PC-3 (cell line): ENCODE results near the gene MRFAP1. TPM values are rescaled to one million over a fixed set of nuclear protein-coding genes. Genes with fewer than 3 reads are reported as not detected.

Source experiments
- ATAC-seq: fragments of 200-7000 bp; cut with Tn5 transposase; 2 replicates; pipeline ENCODE4 v1.9.1; 2020; ENCODE audit warnings: mild to moderate bottlenecking, moderate library complexity
- BruUV-seq: library from RNA; stranded (reverse); fragments of 400-500 nt; replicated peaks from 2 replicates; lab custom pipeline; 2021; lab: Mats Ljungman, UMichigan
- CTCF ChIA-PET: fragments of 300-600 bp; sonication (Branson Sonifier 250); formaldehyde crosslinking; loops from one replicate; lab custom pipeline; 2022; ENCODE audit warnings: antibody characterized with exemption; lab: Charles Lee
- POLR2A ChIA-PET: fragments of 300-600 bp; sonication (Branson Sonifier 250); formaldehyde crosslinking; loops from one replicate; lab custom pipeline; 2022; ENCODE audit warnings: antibody characterized with exemption; ENCODE audit not compliant: unreplicated experiment; lab: Charles Lee
- DNase-seq: peaks from one replicate; pipeline ENCODE4 v3.0.0-alpha.2; 2015
- H2AFZ ChIP-seq: fragments of 300-600 bp; sonication (generic); 2 replicates; pipeline ENCODE4 v1.6.0; 2016; ENCODE audit warnings: antibody characterized with exemption, low read length
- H3F3A ChIP-seq: fragments of 300-600 bp; sonication (generic); one replicate; pipeline ENCODE4 v1.6.0; 2017; ENCODE audit warnings: antibody characterized with exemption, low read length, control low read depth, mild to moderate bottlenecking; ENCODE audit not compliant: unreplicated experiment
- H3K27ac ChIP-seq: fragments of 300-600 bp; sonication (generic); 2 replicates; pipeline ENCODE4 v1.5.1; 2016; ENCODE audit warnings: mild to moderate bottlenecking, low read length
- H3K27me3 ChIP-seq: fragments of 300-600 bp; sonication (generic); 2 replicates; pipeline ENCODE4 v1.6.1; 2016; ENCODE audit warnings: low read length, mixed read lengths
- H3K36me3 ChIP-seq: fragments of 300-600 bp; sonication (generic); 2 replicates; pipeline ENCODE4 v1.6.1; 2016; ENCODE audit warnings: low read depth, mixed run types, low read length, mixed read lengths
- H3K4me1 ChIP-seq: fragments of 300-600 bp; sonication (generic); 2 replicates; pipeline ENCODE4 v1.5.1; 2016; ENCODE audit warnings: low read length; ENCODE audit not compliant: insufficient read depth
- H3K4me2 ChIP-seq: fragments of 300-600 bp; sonication (generic); 2 replicates; pipeline ENCODE4 v1.6.0; 2016; ENCODE audit warnings: low read length
- H3K4me3 ChIP-seq: fragments of 300-600 bp; sonication (generic); 2 replicates; pipeline ENCODE4 v1.5.1; 2016; ENCODE audit warnings: mild to moderate bottlenecking, low read length, mixed read lengths
- H3K79me2 ChIP-seq: fragments of 300-600 bp; sonication (generic); 2 replicates; pipeline ENCODE4 v1.6.1; 2017; ENCODE audit warnings: low read length, mixed read lengths
- H3K9ac ChIP-seq: fragments of 300-600 bp; sonication (generic); 2 replicates; pipeline ENCODE4 v1.6.0; 2016; ENCODE audit warnings: mild to moderate bottlenecking, low read length
- H3K9me2 ChIP-seq: fragments of 300-600 bp; sonication (generic); replicated peaks from 2 replicates; pipeline ENCODE4 v1.6.1; 2016; ENCODE audit warnings: mixed run types, low read length, mixed read lengths
- H3K9me3 ChIP-seq: fragments of 300-600 bp; sonication (generic); 2 replicates; pipeline ENCODE4 v1.6.1; 2016; ENCODE audit warnings: low read length, mixed read lengths
- H4K20me1 ChIP-seq: fragments of 300-600 bp; sonication (generic); 2 replicates; pipeline ENCODE4 v1.6.1; 2016; ENCODE audit warnings: low read length, mixed read lengths
- EZH2 ChIP-seq: fragments of 300-600 bp; sonication (generic); IDR thresholded peaks from one replicate; pipeline ENCODE4 v1.6.1; 2017; ENCODE audit warnings: antibody characterized with exemption, mild to moderate bottlenecking, low read length; ENCODE audit not compliant: unreplicated experiment
- EZH2phosphoT487 ChIP-seq: fragments of 300-600 bp; sonication (generic); IDR thresholded peaks from 2 replicates; pipeline ENCODE4 v1.6.1; 2018; ENCODE audit warnings: mild to moderate bottlenecking, antibody characterized with exemption, low read length, borderline replicate concordance
- intact Hi-C: fragments of 100-400 bp; cut with micrococcal nuclease; formaldehyde crosslinking; loops from 2 replicates; pipeline ENCODE4 v1.9.0; 2023
- total RNA-seq: library from RNA; depleted of rRNA; stranded (reverse); fragments of >200 nt; gene quantifications from 2 replicates; pipeline ENCODE4 v1.2.3, GENCODE V29; 2014
- TF ChIP-seq, protein P1 (sequence below): fragments of 300-600 bp; sonication (generic); conservative IDR thresholded peaks from 2 replicates; pipeline ENCODE4 v1.5.1; 2017; ENCODE audit warnings: antibody characterized with exemption, low read depth, mild to moderate bottlenecking, low read length

Gene MRFAP1
- total RNA-seq, 1 experiment from 2014 or later = 122 TPM

DNA sequence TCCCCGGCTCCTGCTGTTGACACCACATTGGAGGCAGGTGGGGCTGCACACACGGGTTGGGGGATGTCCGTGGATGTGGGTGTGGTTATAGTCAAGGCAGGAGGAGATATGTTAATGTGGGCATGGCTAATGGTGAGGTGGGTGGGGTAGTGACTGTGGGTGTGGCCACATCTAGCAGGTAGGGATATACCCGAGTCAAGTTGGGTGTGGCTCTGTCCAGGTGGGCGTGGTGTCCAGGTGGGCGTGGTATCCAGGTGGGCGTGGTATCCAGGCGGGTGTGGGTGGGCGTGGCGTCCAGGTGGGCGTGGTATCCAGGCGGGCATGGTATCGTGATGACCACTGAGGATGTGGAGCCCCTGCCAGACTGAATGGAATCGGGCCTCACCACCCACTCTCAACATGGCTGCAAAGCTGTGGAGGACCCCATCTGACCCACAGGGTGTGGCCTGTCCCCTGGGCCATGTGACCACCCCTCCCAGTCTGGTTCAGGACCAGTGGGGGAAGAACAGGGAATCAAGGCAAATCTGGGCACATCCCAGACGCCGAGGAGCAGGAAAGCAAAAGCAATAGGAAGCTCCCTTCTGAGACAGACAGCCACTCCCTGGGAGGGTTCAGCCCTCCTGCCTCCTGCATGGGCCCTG lies 44.5 kb upstream of the MRFAP1 start:
- Histone ChIP-seq H3K9ac (no peak overlapping the region), H3K9me2 (no peaks in the 10 kb centered on the region), H3F3A (no peaks in the 10 kb centered on the region), H2AFZ (no peak overlapping the region), H3K27me3 (no peaks in the 10 kb centered on the region), H3K79me2 (no peaks in the 10 kb centered on the region), H4K20me1 (no peaks in the 10 kb centered on the region), H3K27ac (no peak overlapping the region), H3K36me3 (no peaks in the 10 kb centered on the region), H3K4me2 (no peak overlapping the region), H3K4me3 (no peak overlapping the region), H3K4me1 (no peaks in the 10 kb centered on the region), H3K9me3 (no peaks in the 10 kb centered on the region)
- CTCF ChIA-PET = no interaction called here
- no TSS peak for BruUV-seq
- ATAC-seq = peak; percentile 51
- TF ChIP-seq, protein P1, sequence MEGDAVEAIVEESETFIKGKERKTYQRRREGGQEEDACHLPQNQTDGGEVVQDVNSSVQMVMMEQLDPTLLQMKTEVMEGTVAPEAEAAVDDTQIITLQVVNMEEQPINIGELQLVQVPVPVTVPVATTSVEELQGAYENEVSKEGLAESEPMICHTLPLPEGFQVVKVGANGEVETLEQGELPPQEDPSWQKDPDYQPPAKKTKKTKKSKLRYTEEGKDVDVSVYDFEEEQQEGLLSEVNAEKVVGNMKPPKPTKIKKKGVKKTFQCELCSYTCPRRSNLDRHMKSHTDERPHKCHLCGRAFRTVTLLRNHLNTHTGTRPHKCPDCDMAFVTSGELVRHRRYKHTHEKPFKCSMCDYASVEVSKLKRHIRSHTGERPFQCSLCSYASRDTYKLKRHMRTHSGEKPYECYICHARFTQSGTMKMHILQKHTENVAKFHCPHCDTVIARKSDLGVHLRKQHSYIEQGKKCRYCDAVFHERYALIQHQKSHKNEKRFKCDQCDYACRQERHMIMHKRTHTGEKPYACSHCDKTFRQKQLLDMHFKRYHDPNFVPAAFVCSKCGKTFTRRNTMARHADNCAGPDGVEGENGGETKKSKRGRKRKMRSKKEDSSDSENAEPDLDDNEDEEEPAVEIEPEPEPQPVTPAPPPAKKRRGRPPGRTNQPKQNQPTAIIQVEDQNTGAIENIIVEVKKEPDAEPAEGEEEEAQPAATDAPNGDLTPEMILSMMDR = no peak
- TF ChIP-seq EZH2phosphoT487 (no peak), EZH2 (no peak)
- intact Hi-C loops = no loop called here
- POLR2A ChIA-PET = no interaction called here
- DNase-seq = peak; percentile 23

DNA sequence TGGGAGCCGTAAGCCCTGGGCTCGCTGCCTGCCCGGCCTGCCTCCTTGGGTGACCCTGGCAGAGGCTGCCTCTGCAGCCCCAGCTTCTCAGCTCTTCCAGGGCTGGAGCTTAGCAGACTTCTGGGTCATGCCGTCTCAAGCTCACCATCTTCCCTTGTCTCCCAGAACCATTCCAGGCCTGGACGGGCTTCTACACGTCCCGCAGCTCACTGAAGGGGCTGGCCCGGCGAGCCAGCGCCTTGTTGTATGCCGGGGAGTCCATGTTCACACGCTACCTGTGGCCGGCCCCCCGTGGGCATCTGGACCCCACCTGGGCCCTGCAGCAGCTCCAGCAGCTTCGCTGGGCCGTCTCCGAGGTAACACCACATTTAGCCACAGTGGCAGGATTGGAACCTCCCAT lies 43.5 kb upstream of the MRFAP1 start:
- Histone ChIP-seq H3K9me3 (no peaks in the 10 kb centered on the region), H3K9me2 (no peaks in the 10 kb centered on the region), H3K79me2 (no peaks in the 10 kb centered on the region), H3K4me3 (no peak overlapping the region), H2AFZ (no peak overlapping the region), H3K4me1 (no peaks in the 10 kb centered on the region), H3F3A (no peaks in the 10 kb centered on the region), H3K4me2 (no peak overlapping the region), H4K20me1 (no peaks in the 10 kb centered on the region), H3K9ac (no peak overlapping the region), H3K27me3 (no peaks in the 10 kb centered on the region), H3K27ac (no peak overlapping the region), H3K36me3 (no peaks in the 10 kb centered on the region)
- no TSS peak for BruUV-seq
- ChIA-PET CTCF (no interaction called here), POLR2A (no interaction called here)
- TF ChIP-seq EZH2 = no peak
- TF ChIP-seq EZH2phosphoT487 = no peak
- TF ChIP-seq, protein P1 = no peak
- no peak for ATAC-seq
- DNase-seq = no peak
- intact Hi-C loops = no loop called here

DNA sequence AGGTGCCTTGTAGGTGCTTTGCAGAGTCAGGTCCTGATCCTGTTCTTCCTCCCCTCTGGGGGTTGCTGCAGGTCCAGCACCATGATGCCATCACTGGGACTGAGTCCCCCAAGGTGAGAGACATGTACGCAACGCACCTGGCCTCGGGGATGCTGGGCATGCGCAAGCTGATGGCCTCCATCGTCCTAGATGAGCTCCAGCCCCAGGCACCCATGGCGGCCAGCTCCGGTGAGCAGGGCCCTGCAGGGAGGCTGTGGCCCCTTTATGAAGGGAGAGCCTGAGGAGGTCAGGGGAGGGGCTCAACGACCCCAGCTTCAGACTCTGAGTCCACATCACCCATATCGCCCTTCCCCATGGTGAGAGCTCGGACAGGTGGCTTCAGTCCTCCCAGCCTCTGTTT lies 42.4 kb upstream of the MRFAP1 start:
- POLR2A ChIA-PET = no interaction called here
- intact Hi-C loops = no loop called here
- Histone ChIP-seq H3K36me3 (no peaks in the 10 kb centered on the region), H3K9me2 (no peaks in the 10 kb centered on the region), H3F3A (no peaks in the 10 kb centered on the region), H3K27ac (no peak overlapping the region), H3K9me3 (no peaks in the 10 kb centered on the region), H2AFZ (no peak overlapping the region), H3K4me1 (no peaks in the 10 kb centered on the region), H3K9ac (no peak overlapping the region), H3K4me3 (no peak overlapping the region), H3K27me3 (no peaks in the 10 kb centered on the region), H3K79me2 (no peaks in the 10 kb centered on the region), H3K4me2 (no peak overlapping the region), H4K20me1 (no peaks in the 10 kb centered on the region)
- DNase-seq (no peak), ATAC-seq (no peak)
- TF ChIP-seq EZH2phosphoT487 (no peak), EZH2 (no peak)
- TF ChIP-seq, protein P1 = no peak
- BruUV-seq = no TSS peak
- CTCF ChIA-PET = no interaction called here
